Esophagus squamous epithelium (tissue), 4 donors: ENCODE results near the gene C12orf43.

Experiments used
- POLR2A ChIP-seq, 4 donors: fragments of 450-650 bp; IDR thresholded peaks; one replicate each; pipeline ENCODE4 v1.6.1; 2017; ENCODE audit warnings: antibody characterized with exemption in 4 of 4, mild to moderate bottlenecking in 4 of 4, moderate library complexity in 3 of 4
- TF ChIP-seq, protein P1 (sequence below), 6 experiments: fragments of 450-650 bp in 4 of 6; fragments of 200-600 bp in 2 of 6; sonication (generic) in 2 of 6; IDR thresholded peaks; one replicate each; pipeline ENCODE4 v1.5.1; 2016 to 2019; ENCODE audit warnings: antibody characterized with exemption in 6 of 6, mild to moderate bottlenecking in 4 of 6, moderate library complexity in 4 of 6

DNA sequence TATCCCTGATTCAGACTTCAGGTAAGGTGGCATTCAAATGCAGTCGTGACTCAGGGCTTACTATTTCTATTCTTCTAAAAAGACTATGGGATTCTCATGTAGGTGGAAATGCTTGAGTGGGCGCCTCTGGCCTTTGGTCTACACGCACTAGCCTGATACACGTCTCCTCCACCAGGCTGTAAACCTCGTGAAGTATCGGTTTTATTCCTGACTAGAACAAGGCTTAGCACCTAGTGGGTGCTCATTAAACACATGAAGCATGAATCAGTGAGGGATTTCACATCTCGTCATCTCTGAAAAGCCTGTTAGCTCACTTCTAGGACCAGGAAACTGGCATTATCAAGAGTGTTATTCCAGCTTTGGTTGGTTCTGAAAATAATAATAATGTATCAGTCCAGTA, 55.6 kb downstream of the C12orf43 start:
- TF ChIP-seq, protein P1, sequence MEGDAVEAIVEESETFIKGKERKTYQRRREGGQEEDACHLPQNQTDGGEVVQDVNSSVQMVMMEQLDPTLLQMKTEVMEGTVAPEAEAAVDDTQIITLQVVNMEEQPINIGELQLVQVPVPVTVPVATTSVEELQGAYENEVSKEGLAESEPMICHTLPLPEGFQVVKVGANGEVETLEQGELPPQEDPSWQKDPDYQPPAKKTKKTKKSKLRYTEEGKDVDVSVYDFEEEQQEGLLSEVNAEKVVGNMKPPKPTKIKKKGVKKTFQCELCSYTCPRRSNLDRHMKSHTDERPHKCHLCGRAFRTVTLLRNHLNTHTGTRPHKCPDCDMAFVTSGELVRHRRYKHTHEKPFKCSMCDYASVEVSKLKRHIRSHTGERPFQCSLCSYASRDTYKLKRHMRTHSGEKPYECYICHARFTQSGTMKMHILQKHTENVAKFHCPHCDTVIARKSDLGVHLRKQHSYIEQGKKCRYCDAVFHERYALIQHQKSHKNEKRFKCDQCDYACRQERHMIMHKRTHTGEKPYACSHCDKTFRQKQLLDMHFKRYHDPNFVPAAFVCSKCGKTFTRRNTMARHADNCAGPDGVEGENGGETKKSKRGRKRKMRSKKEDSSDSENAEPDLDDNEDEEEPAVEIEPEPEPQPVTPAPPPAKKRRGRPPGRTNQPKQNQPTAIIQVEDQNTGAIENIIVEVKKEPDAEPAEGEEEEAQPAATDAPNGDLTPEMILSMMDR (IDR thresholded peaks at IDR 0.05): peak in 3 of 6 experiments; percentile 8 to 42 (median 8)
- TF ChIP-seq POLR2A (IDR thresholded peaks at IDR 0.05): no peak
